Measurements from ENCODE around the gene GPR12.

- TF ChIP-seq CTCF (IDR thresholded peaks at IDR 0.05) (no peak), POLR2A (IDR thresholded peaks at IDR 0.05) (no peak)
Observed at GRCh38 chr13:26779321-26779720, 18.7 kb upstream of the GPR12 start.

Measured in right lobe of liver (tissue), 4 donors.